OCI-LY7 (cell line): ENCODE measurements around the gene PDE10A. TPM values are rescaled to one million over a fixed set of nuclear protein-coding genes. Genes with fewer than 3 reads are reported as not detected.

ENCODE experiments used
- BruUV-seq: library from RNA; stranded (reverse); fragments of 400-500 nt; replicated peaks from 2 replicates; lab custom pipeline; 2021; lab: Mats Ljungman, UMichigan
- CTCF ChIA-PET: fragments of 300-600 bp; sonication (Branson Sonifier 250); formaldehyde crosslinking; loops from one replicate; lab custom pipeline; 2022; ENCODE audit warnings: antibody characterized with exemption; ENCODE audit not compliant: unreplicated experiment; lab: Charles Lee
- POLR2A ChIA-PET: fragments of 300-600 bp; sonication (Branson Sonifier 250); formaldehyde crosslinking; loops from one replicate; lab custom pipeline; 2022; ENCODE audit warnings: antibody characterized with exemption; lab: Charles Lee
- DNase-seq: peaks from one replicate; pipeline ENCODE4 v3.0.0-alpha.2; 2015; ENCODE audit warnings: low spot score
- H2AFZ ChIP-seq: fragments of 200-600 bp; sonication (generic), shearing (Covaris generic); 2 replicates; pipeline ENCODE4 v1.6.1; 2014; ENCODE audit warnings: mild to moderate bottlenecking, antibody characterized with exemption, low read length, moderate library complexity
- H3K27ac ChIP-seq: fragments of 200-600 bp; sonication (generic); 2 replicates; pipeline ENCODE4 v1.5.1; 2014; ENCODE audit warnings: mixed run types, low read depth, mild to moderate bottlenecking, moderate library complexity, low read length, inconsistent platforms; ENCODE audit not compliant: poor library complexity, severe bottlenecking
- H3K36me3 ChIP-seq: fragments of 200-600 bp; sonication (generic); 2 replicates; pipeline ENCODE4 v1.6.1; 2014; ENCODE audit warnings: mild to moderate bottlenecking, antibody characterized with exemption, low read length, moderate library complexity, mixed read lengths; ENCODE audit not compliant: insufficient read depth
- H3K4me1 ChIP-seq: fragments of 200-600 bp; sonication (generic); 2 replicates; pipeline ENCODE4 v1.5.1; 2014; ENCODE audit warnings: mild to moderate bottlenecking, low read length; ENCODE audit not compliant: insufficient read depth, poor library complexity, severe bottlenecking
- H3K4me2 ChIP-seq: fragments of 200-600 bp; sonication (generic); 2 replicates; pipeline ENCODE4 v1.6.1; 2014; ENCODE audit warnings: mild to moderate bottlenecking, low read length
- H3K4me3 ChIP-seq: fragments of 200-600 bp; sonication (generic); 2 replicates; pipeline ENCODE4 v1.5.1; 2014; ENCODE audit warnings: mild to moderate bottlenecking, low read depth, low read length; ENCODE audit not compliant: poor library complexity, severe bottlenecking
- H3K79me2 ChIP-seq: fragments of 200-600 bp; sonication (generic); 2 replicates; pipeline ENCODE4 v1.6.1; 2016; ENCODE audit warnings: low read depth, mild to moderate bottlenecking, low read length, moderate library complexity, mixed read lengths; ENCODE audit not compliant: insufficient read depth
- H3K9me2 ChIP-seq: fragments of 200-600 bp; sonication (generic); 2 replicates; pipeline ENCODE4 v1.6.1; 2016; ENCODE audit warnings: mild to moderate bottlenecking, low read length, mixed read lengths; ENCODE audit not compliant: insufficient read depth
- H3K9me3 ChIP-seq: fragments of 200-600 bp; sonication (generic); 2 replicates; pipeline ENCODE4 v1.6.1; 2014; ENCODE audit warnings: mild to moderate bottlenecking, mixed run types, low read length, mixed read lengths
- H4K20me1 ChIP-seq: fragments of 200-600 bp; sonication (generic); 2 replicates; pipeline ENCODE4 v1.6.1; 2014; ENCODE audit warnings: mild to moderate bottlenecking, antibody characterized with exemption, low read length, moderate library complexity, mixed read lengths; ENCODE audit not compliant: insufficient read depth
- EZH2phosphoT487 ChIP-seq: fragments of 200-600 bp; sonication (generic); IDR thresholded peaks from 2 replicates; pipeline ENCODE4 v1.6.1; 2018; ENCODE audit warnings: low read depth, borderline replicate concordance, mild to moderate bottlenecking, mixed run types, antibody characterized with exemption, low read length, moderate library complexity, mixed read lengths
- intact Hi-C: fragments of 100-400 bp; cut with micrococcal nuclease; formaldehyde crosslinking; loops from one replicate; pipeline ENCODE4 v1.10.0; 2022; ENCODE audit not compliant: unreplicated experiment
- total RNA-seq, 2 experiments: library from RNA; depleted of rRNA in 1 of 2; stranded (reverse); fragments of >200 nt in 1 of 2; shearing (Covaris generic) in 1 of 2; gene quantifications; 2 replicates each; pipeline ENCODE4 v1.2.3, GENCODE V29; 2014 to 2022
- TF ChIP-seq, protein P1 (sequence below): fragments of 200-600 bp; sonication (generic); conservative IDR thresholded peaks from 2 replicates; pipeline ENCODE4 v1.5.1; 2014; ENCODE audit warnings: mild to moderate bottlenecking, antibody characterized with exemption, low read length, moderate library complexity, mixed read lengths

PDE10A gene
- total RNA-seq, 2 experiments from 2014 or later: not detected

DNA sequence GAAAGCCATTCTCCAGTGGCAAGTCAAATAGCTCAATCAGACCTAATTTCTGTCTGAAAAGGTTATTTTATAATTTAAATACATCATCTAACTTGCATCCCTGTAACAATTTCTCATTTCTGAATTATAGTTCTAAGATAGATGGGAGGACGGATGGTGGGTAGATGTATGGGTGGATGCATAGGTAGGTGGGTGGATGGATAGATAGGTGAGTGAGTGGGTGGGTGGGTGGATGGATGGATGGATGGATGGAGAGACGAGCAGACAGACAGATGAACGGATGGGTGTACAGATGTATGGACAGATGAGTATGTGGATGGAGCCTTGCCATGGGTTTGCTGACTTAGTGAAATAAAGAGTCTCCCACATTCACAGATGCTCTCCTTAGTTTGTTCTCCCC lies 20.0 kb downstream of the PDE10A start:
- no peak for DNase-seq
- POLR2A ChIA-PET: no interaction called here

DNA sequence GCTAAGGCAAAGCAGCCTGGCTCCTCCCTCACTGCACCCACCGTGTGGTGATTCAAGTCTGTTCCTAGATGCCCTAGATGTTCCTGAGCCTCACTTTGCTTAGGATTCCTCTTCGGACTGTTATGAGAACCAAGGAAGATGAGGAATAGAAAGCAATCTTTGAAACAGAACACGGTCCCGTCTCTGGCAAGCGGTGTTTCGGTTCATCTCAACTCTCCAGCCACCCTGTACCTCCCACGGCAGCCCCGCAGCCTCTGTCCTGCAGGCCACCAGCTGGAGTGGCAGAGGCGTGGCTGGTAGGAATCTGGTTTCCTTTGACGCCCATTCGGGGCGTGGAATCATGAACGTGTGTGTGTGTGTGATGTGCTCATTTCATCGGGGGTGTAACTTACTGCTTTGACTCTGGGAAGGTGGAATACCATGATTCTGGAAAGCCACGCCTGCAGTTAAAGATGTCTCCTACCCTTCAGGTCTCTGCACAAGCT lies 21.3 kb downstream of the PDE10A start:
- CTCF ChIA-PET: no interaction called here

More for the DNA sequence above, 20.0 kb downstream of the PDE10A start:
- Histone ChIP-seq H3K79me2 (no peaks in the 10 kb centered on the region), H3K36me3 (no peaks in the 10 kb centered on the region), H3K9me3 (no peaks in the 10 kb centered on the region), H3K27ac (no peak overlapping the region), H3K4me1 (no peaks in the 10 kb centered on the region), H4K20me1 (no peaks in the 10 kb centered on the region), H3K4me3 (no peak overlapping the region), H2AFZ (no peak overlapping the region), H3K9me2 (no peaks in the 10 kb centered on the region), H3K4me2 (no peak overlapping the region)
- CTCF ChIA-PET: no interaction called here
- TF ChIP-seq, protein P1, sequence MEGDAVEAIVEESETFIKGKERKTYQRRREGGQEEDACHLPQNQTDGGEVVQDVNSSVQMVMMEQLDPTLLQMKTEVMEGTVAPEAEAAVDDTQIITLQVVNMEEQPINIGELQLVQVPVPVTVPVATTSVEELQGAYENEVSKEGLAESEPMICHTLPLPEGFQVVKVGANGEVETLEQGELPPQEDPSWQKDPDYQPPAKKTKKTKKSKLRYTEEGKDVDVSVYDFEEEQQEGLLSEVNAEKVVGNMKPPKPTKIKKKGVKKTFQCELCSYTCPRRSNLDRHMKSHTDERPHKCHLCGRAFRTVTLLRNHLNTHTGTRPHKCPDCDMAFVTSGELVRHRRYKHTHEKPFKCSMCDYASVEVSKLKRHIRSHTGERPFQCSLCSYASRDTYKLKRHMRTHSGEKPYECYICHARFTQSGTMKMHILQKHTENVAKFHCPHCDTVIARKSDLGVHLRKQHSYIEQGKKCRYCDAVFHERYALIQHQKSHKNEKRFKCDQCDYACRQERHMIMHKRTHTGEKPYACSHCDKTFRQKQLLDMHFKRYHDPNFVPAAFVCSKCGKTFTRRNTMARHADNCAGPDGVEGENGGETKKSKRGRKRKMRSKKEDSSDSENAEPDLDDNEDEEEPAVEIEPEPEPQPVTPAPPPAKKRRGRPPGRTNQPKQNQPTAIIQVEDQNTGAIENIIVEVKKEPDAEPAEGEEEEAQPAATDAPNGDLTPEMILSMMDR: no peak
- no peak for TF ChIP-seq EZH2phosphoT487
- intact Hi-C loops: no loop called here
- no TSS peak for BruUV-seq

DNA sequence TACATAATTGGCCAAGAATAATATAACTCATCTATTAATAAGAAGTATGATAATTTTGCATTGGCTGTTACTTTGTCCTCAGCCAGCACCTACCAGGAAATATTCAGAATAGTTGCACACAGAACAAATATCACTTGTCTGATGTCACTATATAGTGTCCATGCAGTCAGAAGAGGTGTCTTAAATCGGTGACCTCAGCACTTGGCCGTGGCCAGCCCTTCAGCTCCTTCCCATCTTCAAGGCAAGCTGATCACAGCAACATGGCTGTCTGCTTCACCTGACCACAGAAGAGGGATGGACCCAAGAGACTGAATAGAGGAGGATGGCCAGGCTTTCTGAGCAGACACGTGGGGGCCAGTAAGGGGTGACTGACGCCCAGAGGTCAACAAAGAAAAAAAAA lies 22.2 kb downstream of the PDE10A start:
- CTCF ChIA-PET: no interaction called here
- Histone ChIP-seq H3K27ac (no peak overlapping the region), H4K20me1 (no peaks in the 10 kb centered on the region), H3K4me2 (no peak overlapping the region), H3K4me3 (no peak overlapping the region), H2AFZ (no peak overlapping the region), H3K9me3 (no peaks in the 10 kb centered on the region), H3K36me3 (no peaks in the 10 kb centered on the region), H3K4me1 (no peaks in the 10 kb centered on the region), H3K79me2 (no peaks in the 10 kb centered on the region), H3K9me2 (no peaks in the 10 kb centered on the region)
- no TSS peak for BruUV-seq
- POLR2A ChIA-PET: no interaction called here
- DNase-seq: no peak
- no peak for TF ChIP-seq EZH2phosphoT487
- TF ChIP-seq, protein P1: no peak
- intact Hi-C loops: no loop called here

More for the DNA sequence above, 21.3 kb downstream of the PDE10A start:
- no peaks in the 10 kb centered on the region for H3K9me2 ChIP-seq
- H3K79me2 ChIP-seq: no peaks in the 10 kb centered on the region
- BruUV-seq: no TSS peak
- TF ChIP-seq, protein P1: no peak
- TF ChIP-seq EZH2phosphoT487: no peak
- H3K4me1 ChIP-seq: no peaks in the 10 kb centered on the region
- H3K4me2 ChIP-seq: no peak overlapping the region
- H3K27ac ChIP-seq: no peak overlapping the region
- H3K4me3 ChIP-seq: no peak overlapping the region
- no peak for DNase-seq
- no peak overlapping the region for H2AFZ ChIP-seq
- POLR2A ChIA-PET: no interaction called here
- no peaks in the 10 kb centered on the region for H4K20me1 ChIP-seq
- H3K36me3 ChIP-seq: no peaks in the 10 kb centered on the region
- no peaks in the 10 kb centered on the region for H3K9me3 ChIP-seq
- intact Hi-C loops: no loop called here
